ENCODE data around the gene HDAC8. TPM values are rescaled to one million over a fixed set of nuclear protein-coding genes. Genes with fewer than 3 reads are reported as not detected.
A peak's percentile ranks its signal among the peaks of the same experiment; 100 is the strongest.

Gene HDAC8
- total RNA-seq, 1 experiment from 2014 or later = 26.7 TPM

DNA sequence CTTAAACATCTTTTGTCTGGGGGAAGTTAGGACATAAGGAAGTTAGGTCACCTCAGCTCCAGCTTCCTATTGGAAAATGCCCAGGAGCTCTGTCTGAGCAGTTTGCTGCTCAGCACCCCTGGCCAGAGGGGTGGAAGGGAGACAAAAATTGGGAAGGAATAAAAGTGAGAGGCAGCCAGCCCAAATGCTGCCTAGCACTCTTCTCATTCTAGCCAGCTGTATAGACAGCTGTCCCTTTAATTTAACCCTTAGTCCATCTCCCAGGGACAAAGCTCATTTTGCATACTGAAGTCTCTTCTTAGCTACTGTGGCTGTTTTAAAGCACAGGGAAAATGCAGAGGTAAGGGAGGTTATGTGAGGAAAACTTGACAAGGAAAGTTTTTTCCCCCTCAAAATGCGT lies 177.4 kb downstream of the HDAC8 start:
- intact Hi-C loops (cut with micrococcal nuclease) = no loop called here
- TF ChIP-seq, protein P1, sequence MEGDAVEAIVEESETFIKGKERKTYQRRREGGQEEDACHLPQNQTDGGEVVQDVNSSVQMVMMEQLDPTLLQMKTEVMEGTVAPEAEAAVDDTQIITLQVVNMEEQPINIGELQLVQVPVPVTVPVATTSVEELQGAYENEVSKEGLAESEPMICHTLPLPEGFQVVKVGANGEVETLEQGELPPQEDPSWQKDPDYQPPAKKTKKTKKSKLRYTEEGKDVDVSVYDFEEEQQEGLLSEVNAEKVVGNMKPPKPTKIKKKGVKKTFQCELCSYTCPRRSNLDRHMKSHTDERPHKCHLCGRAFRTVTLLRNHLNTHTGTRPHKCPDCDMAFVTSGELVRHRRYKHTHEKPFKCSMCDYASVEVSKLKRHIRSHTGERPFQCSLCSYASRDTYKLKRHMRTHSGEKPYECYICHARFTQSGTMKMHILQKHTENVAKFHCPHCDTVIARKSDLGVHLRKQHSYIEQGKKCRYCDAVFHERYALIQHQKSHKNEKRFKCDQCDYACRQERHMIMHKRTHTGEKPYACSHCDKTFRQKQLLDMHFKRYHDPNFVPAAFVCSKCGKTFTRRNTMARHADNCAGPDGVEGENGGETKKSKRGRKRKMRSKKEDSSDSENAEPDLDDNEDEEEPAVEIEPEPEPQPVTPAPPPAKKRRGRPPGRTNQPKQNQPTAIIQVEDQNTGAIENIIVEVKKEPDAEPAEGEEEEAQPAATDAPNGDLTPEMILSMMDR (IDR thresholded peaks at IDR 0.05; ENCODE audit: unreplicated experiment) = no peak
- H3K4me3 Mint-ChIP-seq (ENCODE audit: unreplicated experiment) = no peak overlapping the region
- no peaks in the 10 kb centered on the region for H3K9me3 Mint-ChIP-seq (ENCODE audit: unreplicated experiment)
- peaks cover 6% of the 10 kb centered on the region for H3K4me1 Mint-ChIP-seq (ENCODE audit: insufficient read depth, unreplicated experiment)
- H3K27ac Mint-ChIP-seq (ENCODE audit: low read depth, unreplicated experiment) = peak overlapping the region; percentile 16
- peaks cover 84% of the 10 kb centered on the region for H3K27me3 Mint-ChIP-seq (ENCODE audit: insufficient read depth, unreplicated experiment)
- BruUV-seq (replicated peaks) = no TSS peak
- peaks cover 2% of the 10 kb centered on the region for H3K36me3 Mint-ChIP-seq (ENCODE audit: insufficient read depth, unreplicated experiment)
- POLR2A ChIA-PET = no interaction called here
- DNase-seq (ENCODE audit: unreplicated experiment) = no peak
- CTCF ChIA-PET = no interaction called here

DNA sequence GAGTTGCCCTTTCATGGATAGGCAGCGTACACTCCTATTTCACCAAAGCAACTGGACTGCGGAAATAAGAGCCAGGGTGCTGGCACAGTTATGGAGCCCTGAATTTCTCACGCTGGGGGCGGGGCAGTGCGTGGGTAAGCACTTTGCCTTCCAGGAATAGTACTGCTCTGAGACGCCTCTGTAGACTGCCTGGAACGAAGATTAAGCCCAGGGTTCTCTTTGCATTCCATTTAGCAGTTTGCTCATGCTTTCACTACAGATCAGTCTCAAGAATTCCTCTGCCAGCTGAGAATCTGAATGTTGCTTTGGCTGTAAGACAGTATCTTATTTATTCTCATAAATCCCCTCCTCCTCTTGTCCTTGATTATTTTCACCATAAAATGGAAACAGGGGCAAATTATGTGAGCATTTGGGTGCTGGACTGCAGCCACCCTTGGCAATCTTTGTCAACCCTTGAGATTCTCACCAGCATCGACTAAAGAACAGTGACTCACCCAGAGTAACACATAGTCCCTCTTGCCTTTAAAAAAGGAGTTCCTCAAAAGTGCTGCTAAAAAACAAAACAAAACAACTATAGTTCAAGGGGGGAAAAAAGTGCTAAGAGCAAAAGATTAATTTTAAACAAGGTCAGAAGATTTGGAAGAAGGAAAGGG lies 178.0 kb downstream of the HDAC8 start:
- H3K36me3 Mint-ChIP-seq (ENCODE audit: insufficient read depth, unreplicated experiment) = no peaks in the 10 kb centered on the region
- H3K27ac Mint-ChIP-seq (ENCODE audit: low read depth, unreplicated experiment) = peak overlapping the region; percentile 16
- peaks cover 6% of the 10 kb centered on the region for H3K4me1 Mint-ChIP-seq (ENCODE audit: insufficient read depth, unreplicated experiment)
- TF ChIP-seq, protein P1 (IDR thresholded peaks at IDR 0.05; ENCODE audit: unreplicated experiment) = no peak
- intact Hi-C loops (cut with micrococcal nuclease) = no loop called here
- ChIA-PET POLR2A (no interaction called here), CTCF (no interaction called here)
- H3K27me3 Mint-ChIP-seq (ENCODE audit: insufficient read depth, unreplicated experiment) = peaks cover 78% of the 10 kb centered on the region
- H3K4me3 Mint-ChIP-seq (ENCODE audit: unreplicated experiment) = no peak overlapping the region
- no peak for DNase-seq (ENCODE audit: unreplicated experiment)
- no TSS peak for BruUV-seq (replicated peaks)
- H3K9me3 Mint-ChIP-seq (ENCODE audit: unreplicated experiment) = no peaks in the 10 kb centered on the region

DNA sequence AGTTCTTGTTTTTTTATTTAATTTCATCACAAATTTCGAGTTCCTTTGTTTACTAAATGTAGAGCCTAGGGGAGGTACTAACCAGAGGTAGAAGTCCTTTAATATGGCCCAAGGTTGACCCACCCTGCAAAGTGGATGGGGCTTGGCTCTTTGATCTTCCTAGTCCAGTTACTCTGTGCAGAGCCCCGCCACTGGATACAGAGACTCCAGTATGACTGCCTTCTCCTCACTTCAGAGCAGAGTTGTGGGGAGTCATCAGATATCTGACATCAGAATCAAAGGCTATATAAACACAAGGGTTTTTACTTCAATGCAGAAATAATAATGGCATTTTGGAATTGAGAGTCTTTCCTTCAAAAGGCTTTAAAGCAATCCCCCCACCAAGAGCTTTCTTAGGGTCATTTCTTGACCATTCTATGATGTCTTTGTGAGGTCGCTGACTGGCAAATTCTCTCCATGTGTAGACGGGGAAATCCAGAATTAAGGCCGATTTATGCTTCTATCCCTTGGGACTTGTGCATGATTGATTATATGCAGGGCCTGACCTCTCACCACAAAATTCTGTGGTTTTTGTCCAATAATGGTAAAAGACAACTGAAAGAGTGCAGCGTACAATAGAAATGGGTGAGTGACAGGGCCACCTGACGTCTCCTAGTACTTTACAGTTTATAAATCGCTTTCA lies 178.7 kb downstream of the HDAC8 start:
- Mint-ChIP-seq H3K4me1 (ENCODE audit: insufficient read depth, unreplicated experiment) (peaks cover 6% of the 10 kb centered on the region), H3K4me3 (ENCODE audit: unreplicated experiment) (no peak overlapping the region), H3K27ac (ENCODE audit: low read depth, unreplicated experiment) (no peak overlapping the region), H3K36me3 (ENCODE audit: insufficient read depth, unreplicated experiment) (no peaks in the 10 kb centered on the region), H3K27me3 (ENCODE audit: insufficient read depth, unreplicated experiment) (peaks cover 75% of the 10 kb centered on the region), H3K9me3 (ENCODE audit: unreplicated experiment) (no peaks in the 10 kb centered on the region)
- intact Hi-C loops (cut with micrococcal nuclease) = no loop called here
- ChIA-PET CTCF (no interaction called here), POLR2A (no interaction called here)
- TF ChIP-seq, protein P1 (IDR thresholded peaks at IDR 0.05; ENCODE audit: unreplicated experiment) = no peak
- DNase-seq (ENCODE audit: unreplicated experiment) = no peak
- BruUV-seq (replicated peaks) = no TSS peak

GRCh38 chrX:72392816-72393800 lies 179.5 kb downstream of the HDAC8 start:
- no TSS peak for BruUV-seq (replicated peaks)
- intact Hi-C loops (cut with micrococcal nuclease) = no loop called here
- H3K36me3 Mint-ChIP-seq (ENCODE audit: insufficient read depth, unreplicated experiment) = no peaks in the 10 kb centered on the region
- no peak overlapping the region for H3K27ac Mint-ChIP-seq (ENCODE audit: low read depth, unreplicated experiment)
- peaks cover 77% of the 10 kb centered on the region for H3K27me3 Mint-ChIP-seq (ENCODE audit: insufficient read depth, unreplicated experiment)
- H3K4me3 Mint-ChIP-seq (ENCODE audit: unreplicated experiment) = no peak overlapping the region
- ChIA-PET POLR2A (no interaction called here), CTCF (no interaction called here)
- no peaks in the 10 kb centered on the region for H3K9me3 Mint-ChIP-seq (ENCODE audit: unreplicated experiment)
- no peak for DNase-seq (ENCODE audit: unreplicated experiment)
- TF ChIP-seq, protein P1 (IDR thresholded peaks at IDR 0.05; ENCODE audit: unreplicated experiment) = no peak
- peaks cover 6% of the 10 kb centered on the region for H3K4me1 Mint-ChIP-seq (ENCODE audit: insufficient read depth, unreplicated experiment)
